H9 (cell line): ENCODE measurements around the gene KIF16B. TPM values are rescaled to one million over a fixed set of nuclear protein-coding genes. Genes with fewer than 3 reads are reported as not detected.

Experiments
- DNase-seq: peaks from one replicate; pipeline ENCODE4 v3.0.0-alpha.2; 2017
- H2AFZ ChIP-seq: one replicate; pipeline ENCODE4 v1.6.1; 2013; ENCODE audit warnings: mild to moderate bottlenecking, low read length, control low read depth, moderate library complexity
- H2AK5ac ChIP-seq: 2 replicates; pipeline ENCODE4 v1.6.1; 2013; ENCODE audit warnings: low read length, control low read depth, mixed read lengths; ENCODE audit not compliant: insufficient read length
- H2BK120ac ChIP-seq: one replicate; pipeline ENCODE4 v1.6.1; 2013; ENCODE audit warnings: low read depth, mild to moderate bottlenecking, low read length, control low read depth, inconsistent platforms; ENCODE audit not compliant: poor library complexity, severe bottlenecking
- H2BK12ac ChIP-seq: 2 replicates; pipeline ENCODE4 v1.6.1; 2013; ENCODE audit warnings: low read length, control low read depth, mixed read lengths, low read depth; ENCODE audit not compliant: insufficient read length
- H2BK15ac ChIP-seq: 2 replicates; pipeline ENCODE4 v1.6.1; 2013; ENCODE audit warnings: low read depth, low read length, control low read depth
- H2BK20ac ChIP-seq: one replicate; pipeline ENCODE4 v1.6.1; 2013; ENCODE audit warnings: low read depth, mild to moderate bottlenecking, low read length, control low read depth, inconsistent platforms; ENCODE audit not compliant: poor library complexity, severe bottlenecking
- H2BK5ac ChIP-seq: 2 replicates; pipeline ENCODE4 v1.6.1; 2013; ENCODE audit warnings: low read length, control low read depth, mixed read lengths; ENCODE audit not compliant: insufficient read length
- H3K14ac ChIP-seq: 2 replicates; pipeline ENCODE4 v1.6.1; 2013; ENCODE audit warnings: low read length, control low read depth; ENCODE audit not compliant: insufficient read depth
- H3K18ac ChIP-seq: 2 replicates; pipeline ENCODE4 v1.6.1; 2013; ENCODE audit warnings: low read depth, mild to moderate bottlenecking, mixed read lengths, low read length, control low read depth; ENCODE audit not compliant: insufficient read length
- H3K23ac ChIP-seq: 2 replicates; pipeline ENCODE4 v1.6.1; 2013; ENCODE audit warnings: low read length, control low read depth, mixed read lengths, low read depth; ENCODE audit not compliant: insufficient read length
- H3K23me2 ChIP-seq: 2 replicates; pipeline ENCODE4 v1.6.1; 2013; ENCODE audit warnings: low read depth, mild to moderate bottlenecking, mixed read lengths, low read length, control low read depth; ENCODE audit not compliant: insufficient read length, poor library complexity, severe bottlenecking
- H3K27ac ChIP-seq: 2 replicates; pipeline ENCODE4 v1.5.1; 2013; ENCODE audit warnings: low read length, control low read depth, mixed read lengths, low read depth; ENCODE audit not compliant: insufficient read length
- H3K27me3 ChIP-seq: 2 replicates; pipeline ENCODE4 v1.6.1; 2013; ENCODE audit warnings: low read length, control low read depth, inconsistent platforms; ENCODE audit not compliant: insufficient read depth
- H3K4ac ChIP-seq: 2 replicates; pipeline ENCODE4 v1.6.1; 2013; ENCODE audit warnings: low read depth, mild to moderate bottlenecking, control low read depth, inconsistent platforms, low read length, moderate library complexity
- H3K4me1 ChIP-seq: 2 replicates; pipeline ENCODE4 v1.6.1; 2013; ENCODE audit warnings: low read length, control low read depth, inconsistent platforms; ENCODE audit not compliant: insufficient read depth
- H3K4me2 ChIP-seq: 2 replicates; pipeline ENCODE4 v1.6.1; 2013; ENCODE audit warnings: low read length, control low read depth, mixed read lengths; ENCODE audit not compliant: insufficient read length, insufficient read depth
- H3K56ac ChIP-seq: 2 replicates; pipeline ENCODE4 v1.6.1; 2013; ENCODE audit warnings: low read depth, mild to moderate bottlenecking, mixed read lengths, low read length, control low read depth; ENCODE audit not compliant: insufficient read length
- H3K79me1 ChIP-seq: 2 replicates; pipeline ENCODE4 v1.6.1; 2013; ENCODE audit warnings: low read depth, mild to moderate bottlenecking, moderate library complexity, low read length, control low read depth, inconsistent platforms; ENCODE audit not compliant: insufficient read depth, poor library complexity, severe bottlenecking
- H3K79me2 ChIP-seq: 2 replicates; pipeline ENCODE4 v1.6.1; 2013; ENCODE audit warnings: low read length, control low read depth, inconsistent platforms; ENCODE audit not compliant: insufficient read depth
- H3K9ac ChIP-seq: 2 replicates; pipeline ENCODE4 v1.6.1; 2013; ENCODE audit warnings: low read length, control low read depth, mixed read lengths; ENCODE audit not compliant: insufficient read length; ENCODE audit errors: extremely low read depth
- H3K9me3 ChIP-seq: one replicate; pipeline ENCODE4 v1.6.1; 2013; ENCODE audit warnings: low read depth, low read length, inconsistent platforms; ENCODE audit not compliant: control insufficient read depth
- H3T11ph ChIP-seq: one replicate; pipeline ENCODE4 v1.6.1; 2013; ENCODE audit warnings: mild to moderate bottlenecking, low read length, control low read depth, inconsistent platforms
- H4K20me1 ChIP-seq: one replicate; pipeline ENCODE4 v1.6.1; 2013; ENCODE audit not compliant: control insufficient read depth, insufficient read length, insufficient read depth
- H4K5ac ChIP-seq: 2 replicates; pipeline ENCODE4 v1.6.1; 2013; ENCODE audit warnings: low read depth, mild to moderate bottlenecking, mixed read lengths, low read length, control low read depth; ENCODE audit not compliant: insufficient read length
- H4K8ac ChIP-seq: replicated peaks from 2 replicates; pipeline ENCODE4 v1.6.1; 2013; ENCODE audit warnings: low read length, control low read depth, mixed read lengths, low read depth; ENCODE audit not compliant: insufficient read length
- H4K91ac ChIP-seq: 2 replicates; pipeline ENCODE4 v1.6.1; 2013; ENCODE audit warnings: low read depth, mild to moderate bottlenecking, moderate library complexity, mixed read lengths, low read length, control low read depth; ENCODE audit not compliant: insufficient read length
- H3K27ac Mint-ChIP-seq, 3 experiments: 2 replicates in 2 of 3; 3 replicates in 1 of 3; pipeline ENCODE4 v1.8.0; 2020 to 2021; ENCODE audit warnings: mixed read lengths in 3 of 3, mild to moderate bottlenecking in 1 of 3, moderate library complexity in 1 of 3
- H3K27me3 Mint-ChIP-seq: 2 replicates; pipeline ENCODE4 v1.8.0; 2021; ENCODE audit warnings: low read depth, mild to moderate bottlenecking, moderate library complexity, mixed read lengths
- H3K36me3 Mint-ChIP-seq, 3 experiments: 2 replicates in 2 of 3; 3 replicates in 1 of 3; pipeline ENCODE4 v1.8.0; 2020 to 2021; ENCODE audit warnings: low read depth in 3 of 3, mixed read lengths in 3 of 3; ENCODE audit not compliant: insufficient read depth in 1 of 3
- H3K4me1 Mint-ChIP-seq, 2 experiments: 2 replicates each; pipeline ENCODE4 v1.8.0; 2020; ENCODE audit warnings: mixed read lengths in 2 of 2
- H3K4me3 Mint-ChIP-seq, 2 experiments: 2 replicates in 1 of 2; 3 replicates in 1 of 2; pipeline ENCODE4 v1.8.0; 2020 to 2021; ENCODE audit warnings: mild to moderate bottlenecking in 2 of 2, mixed read lengths in 2 of 2, moderate library complexity in 1 of 2
- H3K9me3 Mint-ChIP-seq, 2 experiments: 2 replicates in 1 of 2; 3 replicates in 1 of 2; pipeline ENCODE4 v1.8.0; 2020; ENCODE audit warnings: mild to moderate bottlenecking in 2 of 2, mixed read lengths in 2 of 2, moderate library complexity in 1 of 2
- WGBS: extraction: QIAGEN DNeasy Blood & Tissue Kit; methylation state at CpG from one replicate; pipeline ENCODE4 v1.1.7; 2013; ENCODE audit warnings: missing lambda C conversion rate, low lambda C conversion rate, mixed read lengths; ENCODE audit not compliant: insufficient read length; ENCODE audit errors: extremely low coverage; 5-methylcytosine and 5-hydroxymethylcytosine counted together
- total RNA-seq: library from RNA; stranded (reverse); gene quantifications from 2 replicates; pipeline ENCODE4 v1.2.1, GENCODE V29; 2021
- TF ChIP-seq, protein P1 (sequence below): fragments of 200-600 bp; sonication (generic); conservative IDR thresholded peaks from 3 replicates; pipeline ENCODE4 v1.8.0; 2021; ENCODE audit warnings: antibody characterized with exemption, mild to moderate bottlenecking

Gene KIF16B
- total RNA-seq, 1 experiment from 2014 or later = 7.4 TPM

DNA sequence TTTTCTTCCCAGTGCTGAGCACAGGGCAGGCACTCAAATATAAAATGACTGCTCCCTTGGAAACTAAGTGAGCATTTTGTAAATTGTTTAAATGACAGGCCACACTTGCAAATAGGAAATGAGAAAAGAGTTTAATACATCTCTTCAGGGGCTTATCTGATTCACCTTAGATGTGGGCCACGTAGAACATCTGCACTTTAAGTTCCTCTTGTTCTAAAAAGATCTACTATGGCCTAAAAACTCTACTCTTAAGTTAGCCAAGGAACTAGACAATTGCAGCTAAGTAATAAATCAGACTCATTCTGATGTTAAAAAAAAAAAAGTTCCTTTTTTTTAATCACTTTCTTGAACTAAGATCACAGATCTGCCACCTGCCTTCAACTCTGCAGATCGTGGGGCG is 126.3 kb downstream of the KIF16B start:
- no CpG with 5 or more reads among the region's 3 CpGs for WGBS
- no peak overlapping the region for H3K4me3 Mint-ChIP-seq
- H3K9me3 Mint-ChIP-seq = no peaks in the 10 kb centered on the region

More for the DNA sequence above, 126.3 kb downstream of the KIF16B start:
- Histone ChIP-seq H2BK5ac (no peak overlapping the region), H4K20me1 (no peaks in the 10 kb centered on the region), H2BK15ac (no peak overlapping the region), H2BK12ac (no peak overlapping the region), H3K23me2 (no peaks in the 10 kb centered on the region), H3K27ac (no peak overlapping the region), H3K14ac (no peak overlapping the region), H3K9ac (no peak overlapping the region), H3K56ac (no peak overlapping the region), H3K4ac (no peak overlapping the region), H4K8ac (no peak overlapping the region), H2BK120ac (no peak overlapping the region), H2AK5ac (no peak overlapping the region), H2BK20ac (no peak overlapping the region), H3K79me1 (no peaks in the 10 kb centered on the region), H3K23ac (no peak overlapping the region), H4K91ac (no peak overlapping the region), H2AFZ (no peak overlapping the region), H3K27me3 (no peaks in the 10 kb centered on the region), H3K4me2 (no peak overlapping the region), H3K79me2 (no peaks in the 10 kb centered on the region), H3T11ph (no peak overlapping the region), H3K9me3 (no peaks in the 10 kb centered on the region), H4K5ac (no peak overlapping the region), H3K18ac (no peak overlapping the region), H3K4me1 (no peaks in the 10 kb centered on the region; the same call in 1 of the 2 replicates)
- no peaks in the 10 kb centered on the region; a peak in 1 of 7 replicates for H3K36me3 Mint-ChIP-seq
- peaks cover 0 to 5% of the 10 kb centered on the region in 2 experiments; a peak in 1 of 4 replicates for H3K4me1 Mint-ChIP-seq
- no peak overlapping the region; a peak in 1 of 7 replicates for H3K27ac Mint-ChIP-seq
- DNase-seq = no peak
- TF ChIP-seq, protein P1, sequence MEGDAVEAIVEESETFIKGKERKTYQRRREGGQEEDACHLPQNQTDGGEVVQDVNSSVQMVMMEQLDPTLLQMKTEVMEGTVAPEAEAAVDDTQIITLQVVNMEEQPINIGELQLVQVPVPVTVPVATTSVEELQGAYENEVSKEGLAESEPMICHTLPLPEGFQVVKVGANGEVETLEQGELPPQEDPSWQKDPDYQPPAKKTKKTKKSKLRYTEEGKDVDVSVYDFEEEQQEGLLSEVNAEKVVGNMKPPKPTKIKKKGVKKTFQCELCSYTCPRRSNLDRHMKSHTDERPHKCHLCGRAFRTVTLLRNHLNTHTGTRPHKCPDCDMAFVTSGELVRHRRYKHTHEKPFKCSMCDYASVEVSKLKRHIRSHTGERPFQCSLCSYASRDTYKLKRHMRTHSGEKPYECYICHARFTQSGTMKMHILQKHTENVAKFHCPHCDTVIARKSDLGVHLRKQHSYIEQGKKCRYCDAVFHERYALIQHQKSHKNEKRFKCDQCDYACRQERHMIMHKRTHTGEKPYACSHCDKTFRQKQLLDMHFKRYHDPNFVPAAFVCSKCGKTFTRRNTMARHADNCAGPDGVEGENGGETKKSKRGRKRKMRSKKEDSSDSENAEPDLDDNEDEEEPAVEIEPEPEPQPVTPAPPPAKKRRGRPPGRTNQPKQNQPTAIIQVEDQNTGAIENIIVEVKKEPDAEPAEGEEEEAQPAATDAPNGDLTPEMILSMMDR = no peak
- H3K27me3 Mint-ChIP-seq = no peaks in the 10 kb centered on the region
